H1 (cell line): ENCODE results near the gene LRRC74B. TPM values are rescaled to one million over a fixed set of nuclear protein-coding genes. Genes with fewer than 3 reads are reported as not detected.

ENCODE experiments used
- CTCF ChIA-PET: fragments of 300-600 bp; sonication (Branson Sonifier 250); formaldehyde crosslinking; loops from one replicate; lab custom pipeline; 2021; ENCODE audit not compliant: partially characterized antibody; lab: Charles Lee
- POLR2A ChIA-PET: fragments of 300-600 bp; sonication (Branson Sonifier 250); formaldehyde crosslinking; loops from one replicate; lab custom pipeline; 2021; ENCODE audit warnings: inconsistent platforms; ENCODE audit not compliant: partially characterized antibody; lab: Charles Lee
- DNase-seq, 2 experiments: peaks; one replicate each; pipeline versions ENCODE4 v3.0.0 to v3.0.0-alpha.2; 2010 to 2022; ENCODE audit warnings: low spot score in 2 of 2, low read depth in 1 of 2, mixed read lengths in 1 of 2
- FAIRE-seq: peaks from 2 replicates; lab custom pipeline; 2011; peaks lifted over from hg19 to GRCh38; lab: Jason Lieb, UNC
- H2AFZ ChIP-seq: 2 replicates; pipeline ENCODE4 v1.8.1; 2012; ENCODE audit warnings: low read length, inconsistent platforms
- H2AK5ac ChIP-seq: 2 replicates; pipeline ENCODE4 v1.6.1; 2013; ENCODE audit warnings: low read depth, low read length
- H2BK120ac ChIP-seq: replicated peaks from 2 replicates; pipeline ENCODE3; 2013; ENCODE audit warnings: low read depth, low read length, inconsistent platforms
- H2BK12ac ChIP-seq: 2 replicates; pipeline ENCODE4 v1.6.1; 2013; ENCODE audit warnings: low read depth, low read length
- H2BK15ac ChIP-seq: 2 replicates; pipeline ENCODE4 v1.6.1; 2013; ENCODE audit warnings: low read length
- H2BK20ac ChIP-seq: 2 replicates; pipeline ENCODE4 v1.6.1; 2013; ENCODE audit warnings: low read length
- H2BK5ac ChIP-seq: 2 replicates; pipeline ENCODE4 v1.6.1; 2013; ENCODE audit warnings: low read depth, low read length
- H3K14ac ChIP-seq: 2 replicates; pipeline ENCODE4 v1.6.1; 2013; ENCODE audit warnings: inconsistent platforms; ENCODE audit not compliant: insufficient read length
- H3K18ac ChIP-seq: 2 replicates; pipeline ENCODE4 v1.6.1; 2013; ENCODE audit warnings: low read length; ENCODE audit errors: extremely low read depth
- H3K23ac ChIP-seq: 2 replicates; pipeline ENCODE4 v1.6.1; 2013; ENCODE audit warnings: inconsistent platforms; ENCODE audit not compliant: insufficient read length
- H3K23me2 ChIP-seq: 2 replicates; pipeline ENCODE4 v1.6.1; 2013; ENCODE audit warnings: low read depth, low read length
- H3K27ac ChIP-seq: 2 replicates; pipeline ENCODE4 v1.6.1; 2011; ENCODE audit warnings: low read depth, low read length, inconsistent platforms
- H3K27me3 ChIP-seq, 4 experiments: replicated peaks in 1 of 4; 1 replicate in 1 of 4; 2 replicates in 3 of 4; pipeline versions ENCODE4 v1.6.1 to v1.8.1; 2011 to 2013; ENCODE audit warnings: low read length in 3 of 4, mild to moderate bottlenecking in 3 of 4, inconsistent platforms in 2 of 4, mixed read lengths in 2 of 4, moderate library complexity in 1 of 4; ENCODE audit not compliant: control insufficient read depth in 3 of 4, insufficient read depth in 3 of 4; ENCODE audit errors: extremely low read depth in 1 of 4
- H3K36me3 ChIP-seq, 4 experiments: 2 replicates each; pipeline versions ENCODE4 v1.6.1 to v1.8.1; 2011 to 2013; ENCODE audit warnings: mild to moderate bottlenecking in 4 of 4, low read length in 3 of 4, moderate library complexity in 2 of 4, control low read depth in 1 of 4, inconsistent platforms in 1 of 4; ENCODE audit not compliant: insufficient read depth in 4 of 4, control insufficient read depth in 2 of 4
- H3K4ac ChIP-seq: replicated peaks from 2 replicates; pipeline ENCODE3; 2013; ENCODE audit warnings: low read length, low read depth, mixed read lengths, inconsistent platforms; ENCODE audit not compliant: insufficient read length
- H3K4me1 ChIP-seq, 4 experiments: replicated peaks in 1 of 4; 1 replicate in 1 of 4; 2 replicates in 3 of 4; pipeline versions ENCODE4 v1.6.1 to v1.8.1; 2011 to 2013; ENCODE audit warnings: low read length in 3 of 4, inconsistent platforms in 2 of 4, mixed read lengths in 1 of 4; ENCODE audit not compliant: insufficient read depth in 4 of 4, control insufficient read depth in 3 of 4
- H3K4me2 ChIP-seq, 2 experiments: 2 replicates each; pipeline versions ENCODE4 v1.6.1 to v1.8.1; 2011 to 2013; ENCODE audit warnings: low read depth in 2 of 2, low read length in 2 of 2, control low read depth in 1 of 2, inconsistent platforms in 1 of 2, mild to moderate bottlenecking in 1 of 2; ENCODE audit not compliant: insufficient read depth in 1 of 2
- H3K4me3 ChIP-seq, 4 experiments: fragments of 200-600, 300-600 bp in 1 of 4; sonication (generic), shearing (Covaris generic), sonication (Bioruptor Twin) in 1 of 4; 2 replicates each; pipeline versions ENCODE4 v1.5.1 to v1.8.1; 2011 to 2016; ENCODE audit warnings: low read length in 4 of 4, low read depth in 3 of 4, control low read depth in 2 of 4, inconsistent platforms in 2 of 4, mild to moderate bottlenecking in 2 of 4, mixed read lengths in 1 of 4, moderate library complexity in 1 of 4; ENCODE audit not compliant: insufficient read depth in 2 of 4; ENCODE audit errors: extremely low read depth in 1 of 4
- H3K56ac ChIP-seq: replicated peaks from 2 replicates; pipeline ENCODE3; 2013; ENCODE audit warnings: low read depth, mild to moderate bottlenecking, mixed read lengths, low read length, inconsistent platforms; ENCODE audit not compliant: insufficient read length
- H3K79me1 ChIP-seq: 2 replicates; pipeline ENCODE4 v1.6.1; 2013; ENCODE audit warnings: low read depth, low read length, control low read depth
- H3K79me2 ChIP-seq, 2 experiments: 2 replicates each; pipeline versions ENCODE4 v1.6.1 to v1.8.1; 2012 to 2013; ENCODE audit warnings: low read length in 2 of 2, mild to moderate bottlenecking in 2 of 2, inconsistent platforms in 1 of 2; ENCODE audit not compliant: insufficient read depth in 2 of 2, control insufficient read depth in 1 of 2
- H3K9ac ChIP-seq, 4 experiments: replicated peaks in 1 of 4; 1 replicate in 1 of 4; 2 replicates in 3 of 4; pipeline versions ENCODE4 v1.6.1 to v1.8.1; 2011 to 2013; ENCODE audit warnings: low read depth in 3 of 4, low read length in 3 of 4, control low read depth in 2 of 4, mild to moderate bottlenecking in 2 of 4, moderate library complexity in 2 of 4, inconsistent platforms in 1 of 4; ENCODE audit errors: extremely low read depth in 1 of 4
- H3K9me3 ChIP-seq, 2 experiments: 2 replicates each; pipeline versions ENCODE4 v1.6.1 to v1.8.1; 2012 to 2013; ENCODE audit warnings: mild to moderate bottlenecking in 2 of 2, moderate library complexity in 2 of 2, control low read depth in 1 of 2, inconsistent platforms in 1 of 2, low read depth in 1 of 2, low read length in 1 of 2, mixed read lengths in 1 of 2; ENCODE audit not compliant: insufficient read depth in 2 of 2
- H4K20me1 ChIP-seq, 2 experiments: replicated peaks in 1 of 2; 2 replicates each; pipeline versions ENCODE3 to v1.8.1; 2011 to 2013; ENCODE audit warnings: inconsistent platforms in 2 of 2, low read length in 2 of 2, mild to moderate bottlenecking in 1 of 2; ENCODE audit not compliant: insufficient read depth in 2 of 2, control insufficient read depth in 1 of 2
- H4K5ac ChIP-seq: 2 replicates; pipeline ENCODE4 v1.6.1; 2013; ENCODE audit warnings: low read length, low read depth, mixed read lengths, inconsistent platforms; ENCODE audit not compliant: insufficient read length
- H4K8ac ChIP-seq: 2 replicates; pipeline ENCODE4 v1.8.0; 2013; ENCODE audit warnings: mild to moderate bottlenecking, moderate library complexity, low read length, inconsistent platforms; ENCODE audit not compliant: insufficient read depth; ENCODE audit errors: extremely low read depth
- H4K91ac ChIP-seq: replicated peaks from 2 replicates; pipeline ENCODE3; 2013; ENCODE audit warnings: low read length, mixed read lengths, inconsistent platforms; ENCODE audit not compliant: insufficient read length
- FOSL1 ChIP-seq: IDR thresholded peaks from 2 replicates; pipeline ENCODE4 v1.6.1; 2011; ENCODE audit warnings: mild to moderate bottlenecking, low read depth, low read length, moderate library complexity; ENCODE audit not compliant: insufficient read depth
- RAD21 ChIP-seq, 2 experiments: IDR thresholded peaks in 1 of 2; conservative IDR thresholded peaks in 1 of 2; 2 replicates each; pipeline ENCODE4 v1.6.1; 2011; ENCODE audit warnings: low read depth in 2 of 2, low read length in 2 of 2, improper control_type of control experiment in 1 of 2, inconsistent platforms in 1 of 2, mild to moderate bottlenecking in 1 of 2, moderate library complexity in 1 of 2
- SIX5 ChIP-seq: IDR thresholded peaks from 2 replicates; pipeline ENCODE4 v1.6.1; 2011; ENCODE audit warnings: mild to moderate bottlenecking, low read depth, low read length
- SUZ12 ChIP-seq: fragments of 200-600 bp; sonication (generic); IDR thresholded peaks from 2 replicates; pipeline ENCODE4 v1.6.1; 2012; ENCODE audit warnings: mild to moderate bottlenecking, inconsistent platforms, low read length, moderate library complexity, mixed read lengths
- WGBS, 2 experiments: shearing (Covaris generic) in 1 of 2; methylation state at CpG; one replicate each; pipeline versions ENCODE4 v1.1.6 to v1.1.7; 2013 to 2015; ENCODE audit warnings: low lambda C conversion rate in 2 of 2, mixed read lengths in 2 of 2, inconsistent platforms in 1 of 2, low coverage in 1 of 2, missing lambda C conversion rate in 1 of 2; ENCODE audit not compliant: insufficient replicate concordance in 2 of 2, insufficient coverage in 1 of 2, insufficient read length in 1 of 2; ENCODE audit errors: extremely low coverage in 1 of 2, missing lambda C conversion rate in 1 of 2; 5-methylcytosine and 5-hydroxymethylcytosine counted together
- polyA plus RNA-seq, 7 experiments: library from polyadenylated mRNA; depleted of rRNA in 3 of 7; stranded (reverse) in 5 of 7; unstranded in 2 of 7; fragments of >200 nt in 5 of 7; fragments of 200-250 nt in 2 of 7; gene quantifications; 1 replicate in 5 of 7; 2 replicates in 1 of 7; 4 replicates in 1 of 7; pipeline versions ENCODE4 v1.2.1 to v1.2.3, GENCODE V29; 2011 to 2013; ENCODE audit warnings: missing spikeins in 2 of 7, mixed read lengths in 2 of 7
- total RNA-seq: library from RNA; stranded (reverse); fragmentation: NEBNext Ultra II Directional; extraction: Animal tissue kit (Norgen Biotek cat#: 25700); gene quantifications from 2 replicates; pipeline ENCODE4 v1.2.1, GENCODE V29; 2021

Gene LRRC74B
- total and polyA plus RNA-seq, 2 of the 8 experiments (the other 6 are each of a cell fraction or from before 2014, with no cell fraction given), result not detected

- no peak overlapping the region for H2BK15ac ChIP-seq
- no peak overlapping the region for H3K4ac ChIP-seq
- H3K14ac ChIP-seq, result no peak overlapping the region
- 89% methylated on average over 5 of the region's 16 CpGs; no CpG with 5 or more reads in 1 of the 2 experiments for WGBS, 2 experiments
- H4K20me1 ChIP-seq, result no peaks in the 10 kb centered on the region
- no peak overlapping the region for H3K27ac ChIP-seq
- H2AFZ ChIP-seq, result no peak overlapping the region
- ChIA-PET CTCF (interaction anchor here (1.0 kb wide), 1 partner anchor 57 kb away, joined by 3 read pairs; no protein-coding TSS in a partner anchor), POLR2A (no interaction called here)
- no peaks in the 10 kb centered on the region for H3K79me2 ChIP-seq
- H2BK5ac ChIP-seq, result no peak overlapping the region
- no peak overlapping the region for H3K56ac ChIP-seq
- H3K4me3 ChIP-seq, result no peak overlapping the region
- H4K8ac ChIP-seq, result no peak overlapping the region
- H3K23me2 ChIP-seq, result no peaks in the 10 kb centered on the region
- TF ChIP-seq RAD21 (IDR thresholded peaks at IDR 0.05 in 1 of 2, conservative IDR thresholded peaks at IDR 0.05 in 1 of 2; ENCODE audit: low read depth in 2 of 2, low read length in 2 of 2), result peak; percentile 6 to 8; a peak in 2 of 4 replicates
- no peak for TF ChIP-seq SIX5
- no peak for TF ChIP-seq SUZ12
- TF ChIP-seq FOSL1, result no peak
- peak overlapping the region; percentile 52 for H4K5ac ChIP-seq
- H3K79me1 ChIP-seq, result no peaks in the 10 kb centered on the region
- no peak overlapping the region for H3K9ac ChIP-seq
- H3K36me3 ChIP-seq, result no peaks in the 10 kb centered on the region
- no peak overlapping the region for H2BK120ac ChIP-seq
- no peaks in the 10 kb centered on the region; a peak in 1 of 7 replicates for H3K4me1 ChIP-seq
- no peak for FAIRE-seq
- no peak for DNase-seq
- H3K4me2 ChIP-seq, result no peak overlapping the region
- H2BK20ac ChIP-seq, result no peak overlapping the region
- no peak overlapping the region; the same call in 1 of the 2 replicates for H3K18ac ChIP-seq
- H4K91ac ChIP-seq, result no peak overlapping the region
- H2AK5ac ChIP-seq, result no peak overlapping the region
- no peaks in the 10 kb centered on the region for H3K9me3 ChIP-seq
- H2BK12ac ChIP-seq, result no peak overlapping the region
- no peak overlapping the region for H3K23ac ChIP-seq
- H3K27me3 ChIP-seq, result no peaks in the 10 kb centered on the region
Observed at GRCh38 chr22:21077884-21078508, 32.2 kb downstream of the LRRC74B start.
